C4-2B (cell line): Measurements from ENCODE around the gene FOXA1.
A peak's percentile ranks its signal among the peaks of the same experiment; 100 is the strongest.

Experiments
- H3K27ac ChIP-seq: fragments of 450-650 bp; 2 replicates; pipeline ENCODE4 v1.5.1; 2017
- CTCF ChIP-seq: fragments of 450-650 bp; conservative IDR thresholded peaks from 2 replicates; pipeline ENCODE4 v1.5.1; 2017; ENCODE audit warnings: mild to moderate bottlenecking
- ZFX ChIP-seq: fragments of 450-650 bp; IDR thresholded peaks from 2 replicates; pipeline ENCODE4 v1.6.1; 2017

The FOXA1 gene

DNA sequence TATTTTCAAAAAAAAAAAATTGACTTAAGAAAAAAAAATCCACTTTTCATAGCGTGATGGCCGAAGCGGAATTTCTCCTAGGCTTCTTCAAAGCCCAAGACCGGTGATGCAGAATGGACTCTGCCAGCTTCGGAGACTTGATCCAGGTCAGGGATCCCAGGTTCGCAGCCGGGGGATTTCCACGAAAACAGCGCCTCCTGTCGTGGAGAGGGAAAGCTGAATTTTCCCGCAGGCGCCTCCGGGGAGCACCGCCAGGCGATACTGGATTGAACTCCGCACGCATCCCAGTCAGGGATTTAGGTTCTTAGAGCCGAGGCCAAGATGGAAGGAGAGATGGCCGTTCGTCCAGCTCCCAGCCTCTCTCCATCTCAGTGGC, 2.5 kb upstream of the FOXA1 start:
- TF ChIP-seq CTCF (peak; percentile 71), ZFX (no peak)
- peak overlapping the region; percentile 91 for H3K27ac ChIP-seq

GRCh38 chr14:37596790-37597472, 1.9 kb upstream of the FOXA1 start:
- no peak for TF ChIP-seq ZFX
- no peak for TF ChIP-seq CTCF
- peak overlapping the region; percentile 94 for H3K27ac ChIP-seq

DNA sequence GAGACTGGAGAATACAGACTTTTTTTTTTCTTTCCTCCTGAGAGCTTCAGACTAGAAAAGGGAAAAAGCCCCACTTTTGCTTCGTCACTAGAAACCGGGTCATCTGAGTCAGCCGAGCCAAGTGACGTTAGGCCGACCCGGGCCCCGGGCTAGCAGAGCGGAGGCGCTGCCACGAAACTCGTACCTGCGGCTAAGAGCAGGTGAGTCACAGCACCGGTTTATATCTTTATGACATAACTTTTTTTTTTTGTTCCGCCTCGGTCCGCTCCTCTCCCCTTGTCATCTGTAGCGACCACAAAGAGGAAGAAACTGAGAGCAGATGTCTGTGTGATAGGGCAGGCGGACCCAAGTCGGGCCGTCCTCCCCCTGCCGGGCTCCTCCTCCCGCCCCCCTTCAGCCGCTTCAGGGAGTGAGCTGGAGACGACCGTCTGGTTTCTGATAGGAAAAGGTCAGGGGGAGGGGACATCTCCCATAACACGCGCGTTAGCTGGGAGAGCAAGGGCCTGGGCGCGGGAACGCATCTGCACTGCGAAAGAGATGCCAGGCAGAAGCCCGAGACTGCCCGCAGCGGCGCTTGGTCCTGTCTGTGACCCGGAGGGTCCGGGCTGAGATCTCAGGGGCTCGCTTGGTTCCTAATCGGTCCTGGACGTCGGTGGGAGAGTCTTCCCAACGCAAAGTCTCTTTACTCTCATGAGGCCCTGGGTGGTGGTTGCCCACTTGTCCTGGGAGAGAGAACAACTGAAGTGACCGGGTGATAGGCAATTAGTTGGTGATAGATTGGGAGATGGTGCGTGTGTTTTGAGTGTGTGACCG, 966 bp upstream of the FOXA1 start:
- H3K27ac ChIP-seq, result peak overlapping the region; percentile 94
- TF ChIP-seq ZFX (no peak), CTCF (no peak)

GRCh38 chr14:37594238-37594970, 645 bp downstream of the FOXA1 start:
- peak overlapping the region; percentile 94 for H3K27ac ChIP-seq
- TF ChIP-seq ZFX (peak; percentile 72), CTCF (peak; percentile 94)

DNA sequence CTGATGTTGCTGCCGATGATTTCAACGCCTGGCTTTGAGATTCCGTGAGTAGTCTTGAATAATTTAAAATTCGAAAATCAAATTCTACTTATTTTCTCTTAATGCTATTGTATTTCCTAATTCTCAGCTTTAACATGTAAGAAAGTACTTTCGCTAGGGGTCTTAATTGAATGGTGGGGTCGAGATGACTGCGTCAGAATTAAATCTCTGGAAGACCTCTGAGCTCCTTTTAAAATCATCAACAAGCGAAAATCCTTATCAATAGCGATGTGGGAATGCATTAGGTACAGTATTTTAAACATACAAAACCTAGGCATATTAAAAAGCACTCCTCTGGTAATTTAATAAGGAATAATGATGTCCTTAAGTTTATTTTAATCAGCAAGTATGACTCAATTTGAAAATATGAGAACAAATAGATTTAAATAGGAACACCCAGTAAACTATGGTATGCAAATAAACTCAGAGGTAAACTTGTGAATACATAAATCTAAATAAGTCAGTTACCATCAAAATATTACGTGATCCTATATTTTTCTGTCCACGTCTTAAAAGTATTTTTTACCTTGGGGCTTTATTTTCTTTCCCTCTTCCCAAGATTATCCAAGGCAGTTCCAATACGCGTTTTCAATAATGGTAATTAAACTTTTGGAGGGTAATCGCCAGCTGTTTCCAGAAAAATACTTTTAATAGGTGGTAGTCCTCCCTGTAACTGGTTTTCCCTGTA, 1.4 kb downstream of the FOXA1 start:
- H3K27ac ChIP-seq, result peak overlapping the region; percentile 94
- TF ChIP-seq CTCF (no peak), ZFX (no peak)

GRCh38 chr14:37592482-37593408, 2.3 kb downstream of the FOXA1 start:
- peak overlapping the region; percentile 93 for H3K27ac ChIP-seq
- peak; percentile 62 for TF ChIP-seq ZFX
- TF ChIP-seq CTCF, result no peak
